AG04450 (cell line): Measurements from ENCODE around the gene PLPPR1. TPM values are rescaled to one million over a fixed set of nuclear protein-coding genes. Genes with fewer than 3 reads are reported as not detected.

ENCODE experiments used
- CTCF ChIA-PET: fragments of 300-600, 350-600 bp; formaldehyde crosslinking; extraction: SDS; loops from one replicate; lab custom pipeline; 2022; ENCODE audit warnings: antibody characterized with exemption, inconsistent platforms; lab: Charles Lee
- POLR2A ChIA-PET: fragments of 350-600 bp; formaldehyde crosslinking; extraction: SDS; loops from one replicate; lab custom pipeline; 2021; ENCODE audit warnings: antibody characterized with exemption, inconsistent platforms; lab: Yijun Ruan, JAX
- DNase-seq: peaks from one replicate; pipeline ENCODE4 v3.0.0-alpha.2; 2011; ENCODE audit warnings: low read depth, low spot score
- H3K27ac ChIP-seq: one replicate; pipeline ENCODE4 v1.5.1; 2012; ENCODE audit warnings: low read depth, low read length, control low read depth
- H3K27me3 ChIP-seq: one replicate; pipeline ENCODE4 v1.6.0; 2012; ENCODE audit warnings: low read length; ENCODE audit not compliant: control insufficient read depth, insufficient read depth
- H3K4me3 ChIP-seq: 2 replicates; pipeline ENCODE4 v1.5.1; 2011; ENCODE audit warnings: mild to moderate bottlenecking, low read depth, low read length, control low read depth
- H3K9me3 ChIP-seq: 2 replicates; pipeline ENCODE4 v1.5.1; 2012; ENCODE audit warnings: low read length; ENCODE audit not compliant: control insufficient read depth, insufficient read depth
- polyA plus RNA-seq: library from polyadenylated mRNA; depleted of rRNA; stranded (reverse); fragments of >200 nt; gene quantifications from 2 replicates; pipeline ENCODE4 v1.2.3, GENCODE V29; 2011
- TF ChIP-seq, protein P1 (sequence below): IDR thresholded peaks from 2 replicates; pipeline ENCODE4 v1.5.1; 2011; ENCODE audit warnings: low read depth, low read length, control low read depth, inconsistent platforms

The PLPPR1 gene
- polyA plus RNA-seq, 1 experiment = not detected

DNA sequence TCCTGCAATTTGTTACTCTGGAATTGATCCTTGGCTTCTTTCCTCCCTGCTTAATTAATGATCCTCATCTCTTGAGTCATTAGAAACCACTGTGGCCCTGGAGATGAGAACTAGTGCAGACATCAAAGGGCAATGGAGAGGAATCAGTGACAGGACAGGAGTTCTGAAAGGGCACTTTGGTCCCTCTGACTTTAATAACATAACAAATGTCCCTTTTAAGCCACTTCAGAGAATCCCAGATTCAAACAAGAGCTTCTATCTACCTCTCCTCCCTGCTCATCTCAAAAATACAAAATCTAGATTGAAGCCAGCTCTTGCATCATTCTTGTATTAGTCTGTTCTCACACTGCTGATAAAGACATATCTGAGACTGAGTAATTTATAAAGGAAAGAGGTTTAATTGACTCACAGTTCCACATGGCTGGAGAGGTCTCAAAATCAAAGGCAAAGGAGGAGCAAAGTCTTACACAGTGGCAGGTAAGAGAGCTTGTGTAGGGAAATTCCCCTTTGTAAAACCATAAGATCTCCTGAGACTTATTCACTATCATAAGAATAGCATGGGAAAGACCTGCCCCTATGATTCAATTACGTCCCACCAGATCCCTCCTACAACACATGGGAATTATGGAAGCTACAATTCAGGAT, 139.1 kb downstream of the PLPPR1 start:
- Histone ChIP-seq H3K27me3 (no peaks in the 10 kb centered on the region), H3K4me3 (no peak overlapping the region), H3K27ac (no peak overlapping the region), H3K9me3 (no peaks in the 10 kb centered on the region; the same call in 1 of the 2 replicates)
- TF ChIP-seq, protein P1, sequence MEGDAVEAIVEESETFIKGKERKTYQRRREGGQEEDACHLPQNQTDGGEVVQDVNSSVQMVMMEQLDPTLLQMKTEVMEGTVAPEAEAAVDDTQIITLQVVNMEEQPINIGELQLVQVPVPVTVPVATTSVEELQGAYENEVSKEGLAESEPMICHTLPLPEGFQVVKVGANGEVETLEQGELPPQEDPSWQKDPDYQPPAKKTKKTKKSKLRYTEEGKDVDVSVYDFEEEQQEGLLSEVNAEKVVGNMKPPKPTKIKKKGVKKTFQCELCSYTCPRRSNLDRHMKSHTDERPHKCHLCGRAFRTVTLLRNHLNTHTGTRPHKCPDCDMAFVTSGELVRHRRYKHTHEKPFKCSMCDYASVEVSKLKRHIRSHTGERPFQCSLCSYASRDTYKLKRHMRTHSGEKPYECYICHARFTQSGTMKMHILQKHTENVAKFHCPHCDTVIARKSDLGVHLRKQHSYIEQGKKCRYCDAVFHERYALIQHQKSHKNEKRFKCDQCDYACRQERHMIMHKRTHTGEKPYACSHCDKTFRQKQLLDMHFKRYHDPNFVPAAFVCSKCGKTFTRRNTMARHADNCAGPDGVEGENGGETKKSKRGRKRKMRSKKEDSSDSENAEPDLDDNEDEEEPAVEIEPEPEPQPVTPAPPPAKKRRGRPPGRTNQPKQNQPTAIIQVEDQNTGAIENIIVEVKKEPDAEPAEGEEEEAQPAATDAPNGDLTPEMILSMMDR = no peak
- ChIA-PET CTCF (no interaction called here), POLR2A (no interaction called here)
- DNase-seq = no peak

DNA sequence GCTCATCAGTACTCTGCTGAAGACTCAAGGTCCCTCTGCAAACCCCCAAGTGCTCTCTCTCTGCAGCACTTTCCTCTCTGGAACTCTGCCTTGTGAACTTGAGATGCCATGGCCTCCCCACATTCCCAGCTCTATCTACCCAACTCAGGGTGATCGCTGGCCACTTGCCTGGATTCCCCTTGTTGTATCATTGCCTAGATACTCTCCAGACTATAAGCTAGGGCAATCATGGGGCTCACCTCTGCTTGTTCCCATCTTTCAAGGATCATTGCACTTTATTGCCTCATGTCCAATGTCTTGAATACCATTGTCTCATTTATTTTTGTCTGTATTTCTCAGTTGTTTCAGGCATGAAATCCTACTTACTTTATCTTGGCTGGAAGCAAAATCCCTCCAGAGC, 144.1 kb downstream of the PLPPR1 start:
- peaks cover 8% of the 10 kb centered on the region; the same call in 1 of the 2 replicates for H3K9me3 ChIP-seq
- ChIA-PET CTCF (no interaction called here), POLR2A (no interaction called here)
- no peak overlapping the region for H3K27ac ChIP-seq
- DNase-seq = no peak
- H3K4me3 ChIP-seq = no peak overlapping the region
- H3K27me3 ChIP-seq = no peaks in the 10 kb centered on the region
- TF ChIP-seq, protein P1 = no peak

DNA sequence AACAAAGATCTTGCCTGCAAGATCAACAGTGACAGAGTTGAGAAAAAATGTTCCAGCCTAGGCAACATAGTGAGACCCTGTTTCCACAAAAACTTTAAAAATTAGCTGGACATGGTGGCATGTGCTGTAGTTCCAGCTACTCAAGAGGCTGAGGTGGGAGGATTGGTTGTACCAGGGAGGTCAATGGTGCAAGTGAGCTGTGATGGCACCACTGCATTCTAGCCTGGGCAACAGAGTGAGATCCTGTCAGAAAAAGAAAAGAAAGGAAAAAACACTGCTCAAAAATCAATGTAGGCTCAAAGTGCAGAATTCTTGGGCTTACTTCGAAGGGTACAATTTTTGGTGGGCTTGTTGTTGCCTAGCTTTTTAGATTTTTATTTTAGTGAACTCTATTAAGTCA, 145.4 kb downstream of the PLPPR1 start:
- ChIA-PET POLR2A (no interaction called here), CTCF (no interaction called here)
- H3K27me3 ChIP-seq = no peaks in the 10 kb centered on the region
- TF ChIP-seq, protein P1 = no peak
- H3K9me3 ChIP-seq = peaks cover 8% of the 10 kb centered on the region; the same call in 1 of the 2 replicates
- no peak overlapping the region for H3K27ac ChIP-seq
- DNase-seq = no peak
- H3K4me3 ChIP-seq = no peak overlapping the region

DNA sequence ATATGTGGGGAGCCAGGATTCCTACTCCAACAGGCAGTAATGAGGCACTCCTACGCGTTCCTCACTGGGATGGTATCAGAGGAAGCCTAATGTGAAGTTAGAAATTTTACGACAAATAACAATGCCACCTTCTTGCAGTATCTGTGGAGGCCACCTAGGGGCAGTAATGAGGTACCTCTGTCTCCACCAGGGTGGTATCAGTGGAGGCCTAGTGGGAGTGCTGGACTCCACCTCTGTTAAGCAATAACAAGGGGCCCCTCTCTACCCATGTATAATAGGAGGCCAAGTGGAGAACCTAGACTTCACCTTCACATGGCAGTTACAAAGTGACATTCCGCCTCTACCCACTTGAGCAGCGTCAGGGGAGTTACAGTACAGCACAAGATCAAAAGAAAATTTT, 147.9 kb downstream of the PLPPR1 start:
- H3K9me3 ChIP-seq = peaks cover 8% of the 10 kb centered on the region; the same call in 1 of the 2 replicates
- ChIA-PET CTCF (no interaction called here), POLR2A (no interaction called here)
- no peak overlapping the region for H3K27ac ChIP-seq
- no peak for DNase-seq
- H3K27me3 ChIP-seq = no peaks in the 10 kb centered on the region
- TF ChIP-seq, protein P1 = no peak
- H3K4me3 ChIP-seq = no peak overlapping the region

DNA sequence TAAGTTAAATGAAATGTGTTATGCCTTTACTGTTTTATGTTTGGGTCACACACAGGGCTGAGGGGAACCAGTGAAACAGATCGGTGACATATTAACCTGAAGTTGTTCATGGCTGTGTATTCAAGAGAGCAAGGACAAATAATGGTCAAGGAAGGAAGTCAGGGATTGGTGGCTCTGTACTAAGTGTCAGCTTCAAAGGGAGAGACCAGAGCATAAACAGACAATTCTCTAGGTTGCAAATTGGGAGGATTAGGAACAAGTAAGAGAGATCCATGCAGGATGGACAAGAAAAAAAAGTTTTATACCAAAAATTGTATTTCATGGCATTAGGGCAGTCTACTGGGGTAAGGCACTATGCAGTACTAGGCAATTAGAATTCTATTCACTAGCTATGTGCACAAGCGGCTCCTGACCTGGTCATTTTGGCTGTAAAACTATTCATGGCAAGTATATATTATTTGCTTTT, 156.3 kb downstream of the PLPPR1 start:
- H3K9me3 ChIP-seq = no peaks in the 10 kb centered on the region
- CTCF ChIA-PET = no interaction called here
- POLR2A ChIA-PET = no interaction called here

More for the DNA sequence above, 156.3 kb downstream of the PLPPR1 start:
- TF ChIP-seq, protein P1 = no peak
- H3K27ac ChIP-seq = no peak overlapping the region
- no peak for DNase-seq
- no peaks in the 10 kb centered on the region for H3K27me3 ChIP-seq
- H3K4me3 ChIP-seq = no peak overlapping the region
